HG03521 (cell line): ENCODE measurements around the gene COL4A3.
"Not testable (repeated sequence)": the region's sequence is repeated elsewhere in the genome, so short reads cannot be mapped to it uniquely, and the experiment has no call there.

Experiments
- ATAC-seq: cut with Tn5 transposase; IDR thresholded peaks from one replicate; pipeline ENCODE4 v1.9.1; 2021; ENCODE audit warnings: mild to moderate bottlenecking, moderate library complexity; ENCODE audit not compliant: unreplicated experiment

COL4A3 gene

GRCh38 chr2:227205701-227206100, 41.3 kb downstream of the COL4A3 start:
- ATAC-seq, result no peak

GRCh38 chr2:227206406-227206805, 42.0 kb downstream of the COL4A3 start:
- ATAC-seq, result no peak

GRCh38 chr2:227207573-227207972, 43.1 kb downstream of the COL4A3 start:
- ATAC-seq, result no peak

- no peak for ATAC-seq
These were observed 50.2 kb downstream of the COL4A3 start for GRCh38 chr2:227214622-227215041.

- no peak for ATAC-seq
These were observed 55.1 kb downstream of the COL4A3 start for GRCh38 chr2:227219312-227220105.

- ATAC-seq, result no peak
These were observed 56.7 kb downstream of the COL4A3 start for GRCh38 chr2:227221120-227221519.

- ATAC-seq, result no peak
These were observed 57.9 kb downstream of the COL4A3 start for GRCh38 chr2:227222292-227222691.

- ATAC-seq, result not testable (repeated sequence)
These were observed 61.2 kb downstream of the COL4A3 start for GRCh38 chr2:227225641-227226040.

GRCh38 chr2:227228061-227228667, 63.7 kb downstream of the COL4A3 start:
- no peak for ATAC-seq

GRCh38 chr2:227230151-227230550, 65.7 kb downstream of the COL4A3 start:
- no peak for ATAC-seq

- ATAC-seq, result no peak
These were observed 70.0 kb downstream of the COL4A3 start for GRCh38 chr2:227234429-227234828.

- no peak for ATAC-seq
These were observed 73.4 kb downstream of the COL4A3 start for GRCh38 chr2:227237786-227238185.

- ATAC-seq, result no peak
These were observed 74.1 kb downstream of the COL4A3 start for GRCh38 chr2:227238238-227239237.

GRCh38 chr2:227241005-227241404, 76.6 kb downstream of the COL4A3 start:
- no peak for ATAC-seq

GRCh38 chr2:227248876-227249275, 84.5 kb downstream of the COL4A3 start:
- no peak for ATAC-seq

- ATAC-seq, result no peak
These were observed 88.4 kb downstream of the COL4A3 start for GRCh38 chr2:227252831-227253230.

GRCh38 chr2:227256605-227257004, 92.2 kb downstream of the COL4A3 start:
- no peak for ATAC-seq

GRCh38 chr2:227257820-227258219, 93.4 kb downstream of the COL4A3 start:
- ATAC-seq, result no peak

- no peak for ATAC-seq
These were observed 95.6 kb downstream of the COL4A3 start for GRCh38 chr2:227260041-227260440.

- ATAC-seq, result no peak
These were observed 103.1 kb downstream of the COL4A3 start for GRCh38 chr2:227267410-227268115.

GRCh38 chr2:227280895-227281294, 116.5 kb downstream of the COL4A3 start:
- ATAC-seq, result no peak
